Stimulated activated CD4-positive, alpha-beta T cell treated with anti-CD3 and anti-CD28 coated beads, TNF-alpha, amount 100 ng/mL, for 1 hour (primary cell): ENCODE results near the gene F10.

Experiments used
- DNase-seq, 3 donors: peaks; one replicate each; pipeline ENCODE4 v3.0.0-alpha.2; 2020; ENCODE audit warnings: low read depth in 3 of 3, low spot score in 1 of 3

F10 gene

GRCh38 chr13:113187883-113188665 is 65.5 kb downstream of the F10 start:
- DNase-seq: no peak

GRCh38 chr13:113190181-113190580 is 67.6 kb downstream of the F10 start:
- no peak for DNase-seq

- DNase-seq: no peak
These were observed 69.7 kb downstream of the F10 start for GRCh38 chr13:113192279-113192678.

GRCh38 chr13:113192902-113193301 is 70.3 kb downstream of the F10 start:
- no peak for DNase-seq

GRCh38 chr13:113195360-113195759 is 72.8 kb downstream of the F10 start:
- DNase-seq: no peak

- no peak for DNase-seq
These were observed 74.6 kb downstream of the F10 start for GRCh38 chr13:113196970-113197737.
